ENCODE measurements around the gene ADD3. TPM values are rescaled to one million over a fixed set of nuclear protein-coding genes. Genes with fewer than 3 reads are reported as not detected.

Gene ADD3
- total and polyA plus RNA-seq, 2 of the 13 experiments (the other 11 are each of a cell fraction or from before 2014, with no cell fraction given) = 44.7 to 57.5 TPM

- TF ChIP-seq KDM5B (CRISPR knock-in tag; IDR thresholded peaks at IDR 0.05; ENCODE audit: borderline replicate concordance) (no peak), PAF1 (CRISPR knock-in tag; IDR thresholded peaks at IDR 0.05) (no peak), ZNF792 (CRISPR knock-in tag; IDR thresholded peaks at IDR 0.05) (peak; percentile 47; the same call in 1 of the 2 replicates), SAP130 (CRISPR knock-in tag; IDR thresholded peaks at IDR 0.05; ENCODE audit: low read depth) (peak; percentile 82), YY1 (IDR thresholded peaks at IDR 0.05; ENCODE audit: insufficient read depth, insufficient replicate concordance, low read depth, low read length) (no peak), POLR2AphosphoS5 (IDR thresholded peaks at IDR 0.05; ENCODE audit: low read depth, low read length) (0 out of 2 replicates have a peak, but pooled peaks have one; percentile 35), HOXA3 (CRISPR knock-in tag; IDR thresholded peaks at IDR 0.05) (peak; percentile 74; the same call in 1 of the 2 replicates), FOXP4 (CRISPR knock-in tag; IDR thresholded peaks at IDR 0.05) (peak; percentile 84), YEATS2 (CRISPR knock-in tag; IDR thresholded peaks at IDR 0.05; ENCODE audit: borderline replicate concordance) (no peak), ZNF430 (CRISPR knock-in tag; IDR thresholded peaks at IDR 0.05) (0 out of 2 replicates have a peak, but pooled peaks have one; percentile 40), TBX2 (CRISPR knock-in tag; IDR thresholded peaks at IDR 0.05; ENCODE audit: borderline replicate concordance) (peak; percentile 24; the same call in 1 of the 2 replicates), RBFOX2 (IDR thresholded peaks at IDR 0.05; ENCODE audit: low read depth, low read length) (no peak), KLF6 (CRISPR knock-in tag; IDR thresholded peaks at IDR 0.05) (no peak), FOXK1 (CRISPR knock-in tag; IDR thresholded peaks at IDR 0.05; ENCODE audit: borderline replicate concordance, low read depth) (peak; percentile 48; the same call in 1 of the 2 replicates), FOXA1 (IDR thresholded peaks at IDR 0.05) (no peak), FOXA1 (CRISPR knock-in tag; IDR thresholded peaks at IDR 0.05) (peak; percentile 49; the same call in 1 of the 2 replicates), GTF2F1 (IDR thresholded peaks at IDR 0.05; ENCODE audit: low read length) (0 out of 2 replicates have a peak, but pooled peaks have one; percentile 44), TOE1 (CRISPR knock-in tag; IDR thresholded peaks at IDR 0.05) (no peak)
- TF ChIP-seq, protein P1, sequence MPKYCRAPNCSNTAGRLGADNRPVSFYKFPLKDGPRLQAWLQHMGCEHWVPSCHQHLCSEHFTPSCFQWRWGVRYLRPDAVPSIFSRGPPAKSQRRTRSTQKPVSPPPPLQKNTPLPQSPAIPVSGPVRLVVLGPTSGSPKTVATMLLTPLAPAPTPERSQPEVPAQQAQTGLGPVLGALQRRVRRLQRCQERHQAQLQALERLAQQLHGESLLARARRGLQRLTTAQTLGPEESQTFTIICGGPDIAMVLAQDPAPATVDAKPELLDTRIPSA (CRISPR knock-in tag; IDR thresholded peaks at IDR 0.05; ENCODE audit: borderline replicate concordance) = no peak
- TF ChIP-seq, protein P2, sequence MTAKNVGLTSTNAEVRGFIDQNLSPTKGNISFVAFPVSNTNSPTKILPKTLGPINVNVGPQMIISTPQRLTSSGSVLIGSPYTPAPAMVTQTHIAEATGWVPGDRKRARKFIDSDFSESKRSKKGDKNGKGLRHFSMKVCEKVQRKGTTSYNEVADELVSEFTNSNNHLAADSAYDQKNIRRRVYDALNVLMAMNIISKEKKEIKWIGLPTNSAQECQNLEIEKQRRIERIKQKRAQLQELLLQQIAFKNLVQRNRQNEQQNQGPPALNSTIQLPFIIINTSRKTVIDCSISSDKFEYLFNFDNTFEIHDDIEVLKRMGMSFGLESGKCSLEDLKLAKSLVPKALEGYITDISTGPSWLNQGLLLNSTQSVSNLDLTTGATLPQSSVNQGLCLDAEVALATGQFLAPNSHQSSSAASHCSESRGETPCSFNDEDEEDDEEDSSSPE (CRISPR knock-in tag; IDR thresholded peaks at IDR 0.05) = peak; percentile 33; the same call in 1 of the 2 replicates
- TF ChIP-seq, protein P3, sequence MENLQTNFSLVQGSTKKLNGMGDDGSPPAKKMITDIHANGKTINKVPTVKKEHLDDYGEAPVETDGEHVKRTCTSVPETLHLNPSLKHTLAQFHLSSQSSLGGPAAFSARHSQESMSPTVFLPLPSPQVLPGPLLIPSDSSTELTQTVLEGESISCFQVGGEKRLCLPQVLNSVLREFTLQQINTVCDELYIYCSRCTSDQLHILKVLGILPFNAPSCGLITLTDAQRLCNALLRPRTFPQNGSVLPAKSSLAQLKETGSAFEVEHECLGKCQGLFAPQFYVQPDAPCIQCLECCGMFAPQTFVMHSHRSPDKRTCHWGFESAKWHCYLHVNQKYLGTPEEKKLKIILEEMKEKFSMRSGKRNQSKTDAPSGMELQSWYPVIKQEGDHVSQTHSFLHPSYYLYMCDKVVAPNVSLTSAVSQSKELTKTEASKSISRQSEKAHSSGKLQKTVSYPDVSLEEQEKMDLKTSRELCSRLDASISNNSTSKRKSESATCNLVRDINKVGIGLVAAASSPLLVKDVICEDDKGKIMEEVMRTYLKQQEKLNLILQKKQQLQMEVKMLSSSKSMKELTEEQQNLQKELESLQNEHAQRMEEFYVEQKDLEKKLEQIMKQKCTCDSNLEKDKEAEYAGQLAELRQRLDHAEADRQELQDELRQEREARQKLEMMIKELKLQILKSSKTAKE (CRISPR knock-in tag; IDR thresholded peaks at IDR 0.05; ENCODE audit: borderline replicate concordance) = peak; percentile 87
These were observed 30.4 kb upstream of the ADD3 start (continued) for GRCh38 chr10:109977382-109977806.

All from HepG2 (cell line).